ENCODE data around the gene CRYGS. TPM values are rescaled to one million over a fixed set of nuclear protein-coding genes. Genes with fewer than 3 reads are reported as not detected.
"Not testable (repeated sequence)": the region's sequence is repeated elsewhere in the genome, so short reads cannot be mapped to it uniquely, and the experiment has no call there.

The CRYGS gene
- polyA plus RNA-seq, 4 donors, result 5.3 to 8.0 (median 5.4) TPM

- DNase-seq (ENCODE audit: low read depth in 4 of 4, low spot score in 3 of 4), result not testable (repeated sequence)
Observed at GRCh38 chr3:186498022-186498421, 46.2 kb downstream of the CRYGS start.

DNA sequence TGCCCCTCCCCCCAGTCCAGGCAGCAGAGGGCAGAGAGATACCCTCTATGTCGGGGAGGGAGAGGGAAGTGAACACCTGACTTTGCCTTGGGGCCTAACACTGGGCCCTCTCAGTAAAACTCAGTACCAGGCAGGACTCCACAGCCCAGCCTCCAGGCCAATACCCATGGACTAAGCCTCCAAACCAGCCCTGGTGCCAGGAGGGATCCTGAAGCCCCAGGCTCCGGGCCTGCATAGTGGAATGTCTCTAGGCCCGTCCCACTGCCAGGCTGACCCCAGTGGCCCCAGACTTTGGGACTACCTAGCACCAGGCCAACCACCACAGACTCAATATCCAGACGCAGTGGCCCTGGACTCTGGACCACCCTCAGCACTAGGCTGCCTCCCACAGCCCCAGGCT lies 46.6 kb downstream of the CRYGS start:
- no peak for DNase-seq (ENCODE audit: low read depth in 4 of 4, low spot score in 3 of 4)

- no peak for DNase-seq (ENCODE audit: low read depth in 4 of 4, low spot score in 3 of 4)
Observed at GRCh38 chr3:186496635-186497034, 47.5 kb downstream of the CRYGS start.

DNA sequence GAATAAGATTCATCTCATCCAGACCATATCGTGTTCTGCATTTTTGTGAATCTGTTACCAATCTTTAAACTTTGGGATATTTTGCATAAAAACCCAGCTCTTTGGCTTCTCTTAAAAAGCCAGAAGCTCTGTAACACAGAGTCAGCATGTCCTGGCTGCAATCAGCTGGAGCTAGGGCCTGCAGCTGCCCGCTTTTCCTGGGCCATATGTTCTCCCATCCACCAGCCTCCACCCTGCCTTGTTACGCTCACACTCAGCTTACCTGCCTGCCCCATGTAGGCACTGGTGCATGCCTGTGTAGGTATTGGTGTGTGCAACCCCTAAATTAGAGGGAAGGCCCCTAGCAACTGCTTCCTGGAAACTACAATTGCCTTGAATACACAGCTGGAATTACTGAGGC lies 48.2 kb downstream of the CRYGS start:
- DNase-seq (ENCODE audit: low read depth in 4 of 4, low spot score in 3 of 4), result no peak

DNA sequence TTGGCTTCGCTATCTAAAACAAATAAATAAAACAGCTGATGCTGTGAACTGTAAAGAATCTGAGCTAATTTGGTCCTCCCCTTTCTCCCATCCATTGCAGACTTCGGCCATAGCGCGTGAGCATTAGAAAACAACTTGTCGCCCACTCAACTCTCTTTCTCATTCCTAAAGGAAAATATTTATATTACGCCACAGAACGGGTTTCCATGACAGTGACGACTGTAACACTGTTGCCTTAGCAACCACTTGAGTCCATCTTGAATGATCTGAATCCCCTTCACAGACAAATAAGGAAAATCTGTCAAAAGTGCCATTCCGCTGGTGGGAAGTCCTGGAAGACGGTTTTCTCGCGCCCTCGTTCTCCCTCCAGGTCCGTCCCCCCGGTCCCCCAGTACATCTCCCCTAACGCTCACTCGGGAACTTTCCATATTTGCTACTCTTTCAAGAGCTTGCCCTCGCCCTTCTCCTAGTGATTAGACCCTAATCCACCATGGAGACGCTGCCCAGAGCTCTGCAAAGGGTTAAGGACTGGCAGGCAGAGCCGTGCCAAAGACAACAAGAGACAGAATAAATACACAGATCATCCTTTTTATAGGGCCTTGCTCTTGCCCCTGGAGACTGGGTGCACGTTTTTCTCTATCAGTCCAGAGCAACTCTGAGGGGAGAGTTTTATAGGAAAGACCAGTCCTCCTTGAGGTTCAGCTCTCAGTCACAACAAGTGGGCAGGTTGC lies 50.5 kb downstream of the CRYGS start:
- no peak for DNase-seq (ENCODE audit: low read depth in 4 of 4, low spot score in 3 of 4)

DNA sequence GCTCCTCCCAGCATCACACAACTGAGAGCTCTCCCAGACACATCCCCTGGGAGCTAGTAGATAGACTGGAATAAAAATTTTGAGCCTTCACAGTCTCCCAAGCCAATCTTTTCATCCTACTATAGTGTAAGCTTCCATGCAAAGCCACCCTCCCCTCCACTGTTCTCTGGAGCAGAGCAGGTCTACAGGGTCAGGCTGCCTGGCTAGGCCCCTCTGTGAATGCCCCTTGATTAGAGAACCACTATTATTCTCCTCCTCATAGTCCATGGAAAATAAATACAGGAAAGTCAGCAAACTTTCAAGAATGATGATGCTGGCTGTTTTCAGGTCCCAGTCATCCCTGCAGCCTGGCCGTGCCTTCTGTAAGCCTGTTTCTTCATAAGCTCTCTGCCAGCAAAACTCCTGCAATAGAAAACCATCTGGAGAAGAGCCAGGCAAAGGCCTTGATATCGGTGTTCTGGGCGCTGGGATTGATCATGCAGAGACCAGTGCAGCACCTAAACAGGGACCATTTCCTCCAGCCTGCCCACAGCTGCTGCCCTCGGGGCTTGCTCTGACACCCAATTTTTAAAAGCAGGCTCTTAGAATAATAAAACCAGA lies 51.7 kb downstream of the CRYGS start:
- no peak for DNase-seq (ENCODE audit: low read depth in 4 of 4, low spot score in 3 of 4)

DNA sequence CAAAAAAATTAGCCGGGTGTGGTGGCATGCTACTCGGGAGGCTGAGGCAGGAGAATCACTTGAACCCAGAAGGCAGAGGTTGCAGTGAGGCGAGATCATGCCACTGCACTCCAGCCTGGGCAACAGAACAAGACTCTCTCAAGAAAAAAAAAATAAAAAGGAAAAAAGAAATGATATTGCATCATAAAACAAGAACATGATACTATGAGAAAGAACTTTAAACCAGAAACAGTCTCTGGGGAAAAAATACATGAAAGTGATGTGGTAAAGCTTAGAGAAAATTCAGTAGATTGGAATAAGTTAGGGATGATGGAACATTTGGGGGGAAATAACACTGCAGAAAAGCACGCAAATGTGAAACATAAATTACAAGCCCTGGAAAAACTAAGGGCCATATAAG lies 54.7 kb downstream of the CRYGS start:
- no peak for DNase-seq (ENCODE audit: low read depth in 4 of 4, low spot score in 3 of 4)

Other genes with a start within 250 kb of the CRYGS start
- gene DGKG, start 182.1 kb downstream of the CRYGS start, polyA plus RNA-seq (ENCODE audit: insufficient read length in 4 of 4), result 1 to 10 TPM in 1 of 4 donors, under 1 TPM in 3; 0.51 to 1.1 (median 0.73) TPM
- gene TBCCD1, start 23.0 kb upstream of the CRYGS start, polyA plus RNA-seq (ENCODE audit: insufficient read length in 4 of 4), result 10 to 100 TPM; 18.3 to 21.5 (median 19.8) TPM
- 10 to 100 TPM; 74.0 to 82.5 (median 78.9) TPM for gene DNAJB11, start 26.3 kb upstream of the CRYGS start, polyA plus RNA-seq (ENCODE audit: insufficient read length in 4 of 4)
- 1 to 10 TPM in 1 of 4 donors, under 1 TPM in 3; 0.38 to 3.1 (median 0.56) TPM for gene AHSG, start 68.7 kb upstream of the CRYGS start, polyA plus RNA-seq (ENCODE audit: insufficient read length in 4 of 4)
- under 1 TPM in 2 of 4 donors, not detected in 2; 0.21 to 0.27 TPM for gene FETUB, start 96.0 kb upstream of the CRYGS start, polyA plus RNA-seq (ENCODE audit: insufficient read length in 4 of 4)
- gene HRG, start 121.6 kb upstream of the CRYGS start, polyA plus RNA-seq (ENCODE audit: insufficient read length in 4 of 4), result 1 to 10 TPM; 1.6 to 3.4 (median 2.0) TPM
- 100 to 1,000 TPM; 146 to 179 (median 149) TPM for gene KNG1, start 173.0 kb upstream of the CRYGS start, polyA plus RNA-seq (ENCODE audit: insufficient read length in 4 of 4)
- gene EIF4A2, start 239.2 kb upstream of the CRYGS start, polyA plus RNA-seq (ENCODE audit: insufficient read length in 4 of 4), result 100 to 1,000 TPM; 807 to 947 (median 901) TPM